ENCODE measurements around the gene SLC24A3.

DNA sequence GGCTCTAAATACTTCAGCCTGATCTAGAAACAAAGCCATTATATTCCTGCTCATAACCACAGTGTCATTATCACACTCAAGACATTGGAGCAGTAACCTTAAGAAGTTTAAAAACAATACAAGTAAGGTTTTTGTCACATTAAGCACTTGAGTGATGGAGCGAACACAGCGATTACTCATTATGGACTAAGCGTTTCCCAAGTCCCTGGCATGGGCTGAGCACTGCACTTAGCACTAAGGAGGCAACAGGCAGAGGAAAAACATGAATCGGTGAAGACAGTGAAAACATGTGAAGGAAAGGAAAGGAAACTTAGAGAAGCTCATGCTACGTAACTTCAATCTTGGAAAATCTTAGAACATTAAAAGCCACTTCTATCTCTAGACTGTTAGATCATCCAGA is 108.7 kb downstream of the SLC24A3 start:
- no peak for TF ChIP-seq EZH2 (IDR thresholded peaks at IDR 0.05; ENCODE audit: borderline replicate concordance)
- TF ChIP-seq CTCF (IDR thresholded peaks at IDR 0.05; ENCODE audit: poor library complexity): no peak
